Stimulated activated CD8-positive, alpha-beta memory T cell treated with anti-CD3 and anti-CD28 coated beads, Interleukin-2, amount 100 ng/mL, for 1 hour (primary cell): ENCODE results near the gene CCM2.
A peak's percentile ranks its signal among the peaks of the same experiment; 100 is the strongest.

ENCODE experiments used
- DNase-seq, 2 donors: peaks; one replicate each; pipeline ENCODE4 v3.0.0-alpha.2; 2020; ENCODE audit warnings: low read depth in 2 of 2

CCM2 gene

DNA sequence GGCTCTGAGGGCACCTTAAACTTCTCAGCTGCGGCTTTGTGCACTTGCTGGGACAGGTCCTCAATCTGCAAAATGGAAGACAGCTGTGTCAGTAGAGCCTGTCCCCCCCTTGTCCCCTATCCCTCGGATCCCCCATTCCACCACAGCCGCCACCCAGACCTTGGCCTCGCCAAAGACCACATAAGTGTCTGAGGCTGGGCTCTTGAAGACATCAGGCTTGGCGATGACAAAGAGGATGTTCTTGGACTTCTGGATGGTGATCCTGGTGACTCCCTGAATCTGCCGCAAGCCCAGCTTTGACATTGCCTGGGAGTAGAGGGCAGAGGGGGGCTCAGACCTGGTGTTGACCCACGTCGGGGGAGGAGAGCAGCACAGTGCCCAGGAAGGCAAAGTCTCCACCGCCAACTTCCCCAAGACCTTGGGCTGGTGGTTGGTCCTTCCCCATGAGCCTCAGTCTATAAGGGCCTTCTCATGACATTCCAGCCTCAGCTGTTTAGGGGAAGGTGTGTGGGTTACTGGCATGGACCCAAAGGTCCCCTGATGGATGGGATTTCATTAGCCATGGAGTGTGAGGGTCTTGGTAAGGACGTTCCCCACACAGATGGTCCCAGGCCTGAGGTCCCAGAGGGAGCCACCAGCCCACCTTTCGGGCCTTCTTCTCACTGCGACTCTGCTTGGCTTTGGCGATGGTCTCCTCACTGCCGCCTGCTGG lies 81.1 kb downstream of the CCM2 start:
- no peak for DNase-seq

DNA sequence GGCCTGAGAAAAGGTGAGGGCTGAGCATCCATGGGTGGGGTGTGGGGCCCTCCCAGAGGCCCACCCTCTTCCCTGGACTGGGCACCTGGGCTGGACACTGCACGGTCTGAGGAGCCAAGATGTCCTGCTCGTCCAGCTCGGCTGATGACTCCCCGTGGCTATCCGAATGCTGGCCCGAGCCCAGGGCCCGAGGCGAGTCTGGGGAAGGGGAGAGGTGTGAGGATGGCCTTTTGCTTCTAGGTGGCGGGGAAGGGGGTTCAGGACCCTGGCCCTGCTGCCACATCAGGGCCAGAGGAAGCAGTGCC lies 81.6 kb downstream of the CCM2 start:
- no peak for DNase-seq

DNA sequence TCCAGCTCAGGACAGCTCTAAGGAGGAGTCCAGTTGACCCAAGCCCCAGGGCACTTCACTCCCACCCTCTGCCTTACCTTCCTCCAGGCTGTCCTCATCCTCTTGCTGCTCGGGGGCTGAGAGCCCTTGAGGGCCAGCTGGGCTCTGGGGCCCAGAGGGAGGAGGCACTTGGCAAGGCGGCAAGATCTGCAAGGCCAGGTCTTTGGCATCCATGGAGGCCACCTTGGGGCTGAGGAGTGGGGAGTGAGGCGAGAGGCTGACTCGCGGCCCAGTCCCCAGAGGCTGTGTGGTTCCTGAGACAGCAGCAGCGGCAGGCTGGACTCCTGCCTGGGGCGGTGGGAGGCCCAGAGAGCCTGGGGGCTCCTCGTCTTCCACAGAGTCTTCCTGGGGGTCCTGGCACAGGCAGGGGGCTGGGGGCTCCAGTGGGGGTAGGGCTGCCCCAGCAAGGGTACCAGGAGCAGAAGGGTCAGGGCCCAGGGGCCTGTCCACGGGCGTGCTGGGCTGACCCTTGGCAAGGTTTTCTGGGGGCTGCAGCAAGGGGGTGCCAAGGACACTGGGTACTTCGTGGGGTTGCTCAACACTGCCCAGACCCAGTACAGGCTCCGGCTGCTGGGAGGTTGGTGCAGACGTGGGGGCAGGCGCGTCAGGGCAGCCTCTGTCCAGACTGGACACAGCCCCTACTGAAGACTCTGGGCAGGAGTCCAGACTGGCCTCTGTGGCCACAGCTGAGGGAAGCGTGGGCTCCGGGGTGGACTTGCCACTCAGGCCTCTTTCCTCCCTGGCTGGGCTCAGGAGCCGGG lies 82.2 kb downstream of the CCM2 start:
- no peak for DNase-seq

- DNase-seq = no peak
Measured at GRCh38 chr7:45082831-45083331, 82.9 kb downstream of the CCM2 start.

DNA sequence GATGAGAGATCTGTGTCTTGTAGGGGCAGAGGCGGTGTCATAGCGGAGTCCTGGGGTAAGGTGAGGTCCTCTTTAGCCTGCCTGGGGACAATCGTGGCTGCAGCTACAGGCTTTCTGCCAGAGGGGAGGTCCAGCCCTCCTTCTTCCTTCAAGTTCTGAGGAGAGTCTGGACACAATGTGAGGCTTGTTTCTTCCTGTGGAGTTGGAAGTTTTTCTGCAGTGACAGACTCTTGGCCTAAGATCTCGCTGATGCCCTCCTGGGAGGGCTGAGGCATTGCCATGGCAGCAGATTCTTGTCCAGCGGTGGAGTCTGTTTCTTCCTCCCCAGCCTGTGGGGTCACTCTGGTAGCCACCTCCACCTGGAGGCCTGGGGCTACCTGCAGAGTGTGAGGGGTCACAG lies 84.3 kb downstream of the CCM2 start:
- DNase-seq = no peak

GRCh38 chr7:45084901-45085618 lies 85.1 kb downstream of the CCM2 start:
- DNase-seq = no peak

DNA sequence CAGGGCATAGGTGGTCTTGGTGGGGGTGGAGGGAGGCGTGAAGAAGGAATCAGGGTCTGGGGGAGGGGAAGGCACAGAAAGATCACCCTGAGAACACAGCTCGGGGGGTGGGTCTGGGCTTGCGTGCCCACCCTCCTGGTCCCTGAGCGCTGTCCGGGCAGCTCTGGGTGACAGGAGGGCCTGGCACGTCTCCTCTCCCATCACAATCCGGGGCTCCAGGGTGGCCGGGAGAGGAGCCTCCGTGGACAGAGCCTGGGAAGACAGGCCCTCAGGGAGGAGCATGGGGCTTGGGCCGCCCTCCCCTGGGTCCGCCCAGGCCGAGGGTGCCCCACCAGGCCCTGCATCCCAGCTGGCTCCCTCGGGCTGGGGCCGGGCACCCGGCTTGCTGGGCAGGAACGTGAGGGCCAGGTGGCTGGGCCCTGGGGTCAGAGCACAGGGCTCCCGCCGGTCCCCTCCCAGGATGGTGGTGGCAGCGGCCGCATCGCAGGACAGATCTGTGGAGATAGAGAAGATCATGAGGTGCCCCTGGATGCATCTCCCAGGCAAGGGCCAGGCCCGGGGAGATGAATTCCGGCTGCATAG lies 85.7 kb downstream of the CCM2 start:
- no peak for DNase-seq

DNA sequence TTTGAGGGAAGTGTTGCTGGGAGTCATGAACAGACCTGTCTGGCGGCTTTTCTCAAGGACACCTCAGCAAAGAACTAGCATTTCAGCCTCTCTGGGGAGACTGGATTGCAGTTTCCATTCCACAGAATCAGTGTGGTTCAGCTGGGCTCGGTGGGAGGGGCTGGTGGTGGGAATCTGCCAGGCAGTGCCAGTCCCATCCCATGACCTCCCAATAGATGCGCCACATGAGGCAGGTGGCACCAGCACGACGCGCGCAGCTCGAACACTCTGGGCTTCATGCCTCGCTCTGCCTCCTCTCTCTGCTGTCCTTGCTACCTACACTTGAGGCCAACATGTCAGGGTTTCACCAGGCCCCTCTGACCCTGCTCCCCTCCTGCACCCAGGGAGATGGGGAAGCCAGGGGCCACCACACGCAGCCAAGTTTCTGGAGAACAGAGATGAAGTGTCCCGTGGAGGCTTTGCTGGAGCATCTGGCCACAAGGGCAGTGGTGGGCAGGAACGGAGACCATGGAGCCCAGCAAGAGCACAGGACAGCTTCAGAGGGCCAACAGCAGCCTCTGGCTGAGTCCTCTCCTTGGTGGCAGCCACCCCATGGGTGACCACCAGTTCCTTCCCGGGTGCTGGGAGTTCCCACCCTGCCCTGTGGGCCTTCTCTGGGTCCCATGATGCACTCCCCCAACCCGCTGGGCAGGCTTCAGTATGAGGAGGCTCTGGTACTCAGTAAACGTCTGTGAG lies 86.5 kb downstream of the CCM2 start:
- DNase-seq = no peak

- no peak for DNase-seq
Measured at GRCh38 chr7:45087301-45088145, 87.5 kb downstream of the CCM2 start.

- no peak for DNase-seq
Measured at GRCh38 chr7:45088146-45088701, 88.2 kb downstream of the CCM2 start.

DNA sequence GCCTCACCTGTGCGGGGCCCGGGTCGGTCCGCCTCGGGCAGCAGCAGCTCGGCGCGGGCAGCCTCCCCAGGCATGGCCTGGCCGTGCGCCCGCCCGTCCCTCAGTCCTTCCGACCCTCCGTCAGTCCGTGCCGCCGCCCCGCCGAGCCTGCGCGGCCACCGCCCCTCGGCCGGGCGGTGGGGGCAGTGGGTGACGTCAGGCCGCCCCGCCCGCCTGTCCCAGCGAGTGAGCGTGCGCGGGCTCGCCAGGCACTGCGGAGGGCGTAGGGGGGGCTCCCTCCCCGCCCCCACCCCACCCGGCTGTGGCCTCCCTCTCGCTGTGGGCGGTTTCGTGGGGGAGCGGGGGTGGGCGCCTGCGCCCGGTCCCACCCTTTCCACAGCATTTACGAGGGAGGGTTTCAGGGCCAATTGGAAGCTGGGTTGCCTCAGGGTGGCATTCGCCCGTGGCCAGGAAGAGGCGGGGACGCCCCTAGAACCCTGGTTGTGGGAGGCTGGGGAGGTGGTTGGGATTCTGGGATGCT lies 88.9 kb downstream of the CCM2 start, which contains the start of gene NACAD:
Gene NACAD, minus strand, starts transcription at position 149 of the 520 bp plus-strand sequence. Its CDS starts 75 bp downstream, at position 74.
- peak in 1 of 2 donors; percentile 14 for DNase-seq

GRCh38 chr7:45089341-45089891 lies 89.4 kb downstream of the CCM2 start:
- DNase-seq = peak in 1 of 2 donors; percentile 24

DNA sequence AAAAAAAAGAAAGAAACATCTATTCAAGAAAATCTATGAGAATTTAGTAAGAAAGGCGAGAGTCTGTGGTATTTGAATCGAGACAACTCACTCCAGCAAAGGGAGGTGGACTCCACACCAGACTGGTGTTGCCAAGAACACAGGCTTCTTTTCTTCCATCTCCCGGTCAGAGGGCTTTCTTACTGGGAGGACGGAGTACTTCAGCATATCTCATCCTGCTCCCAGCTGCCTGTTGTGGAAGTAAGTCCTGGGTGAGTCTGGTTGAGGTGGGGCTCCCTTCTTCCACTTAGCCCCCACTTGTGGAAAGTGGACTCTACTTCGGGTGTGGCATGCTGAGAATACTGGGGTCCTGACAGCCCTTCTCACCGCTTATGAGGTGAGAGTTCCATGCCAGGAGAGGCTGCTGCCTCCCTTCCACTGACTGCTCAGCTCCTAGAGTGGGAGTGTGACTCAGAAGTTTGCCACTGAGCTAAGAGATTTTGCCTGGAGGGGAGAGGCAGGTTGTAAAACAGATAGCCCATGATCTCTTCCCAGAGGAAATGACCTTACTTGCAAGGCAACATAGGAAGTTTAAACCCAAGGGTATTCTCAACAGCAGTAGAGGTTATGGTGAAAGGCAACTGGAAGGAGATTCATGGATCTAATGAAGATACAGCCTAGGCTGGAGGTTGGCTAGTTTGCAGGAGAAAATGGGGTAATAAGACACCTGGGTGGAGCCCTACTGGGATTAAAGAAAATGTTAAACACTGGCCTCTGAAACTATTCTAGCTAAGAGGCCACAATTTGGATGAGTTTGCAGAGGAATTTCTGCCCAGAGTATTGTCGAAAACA lies 92.3 kb downstream of the CCM2 start:
- DNase-seq = no peak

DNA sequence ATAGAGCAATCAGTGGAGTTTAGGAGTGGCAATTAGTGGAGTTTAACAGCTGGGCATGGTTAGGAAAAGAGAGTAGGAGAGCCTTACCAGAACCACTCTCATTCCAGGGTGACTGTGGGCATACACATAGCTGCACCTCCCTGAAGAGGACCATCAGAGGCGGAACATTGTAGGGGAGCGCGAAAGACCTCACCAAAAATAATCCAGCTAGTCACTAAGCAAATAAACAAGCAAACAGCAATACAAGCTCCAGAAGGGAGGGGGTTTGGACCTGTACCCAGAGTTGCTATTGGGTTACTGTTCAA lies 92.9 kb downstream of the CCM2 start:
- DNase-seq = no peak

GRCh38 chr7:45098983-45099839 lies 99.2 kb downstream of the CCM2 start:
- no peak for DNase-seq

- DNase-seq = no peak
Measured at GRCh38 chr7:45099891-45100760, 100.1 kb downstream of the CCM2 start.
